Right lobe of liver (tissue), 6 donors: ENCODE results near the gene GALR1. TPM values are rescaled to one million over a fixed set of nuclear protein-coding genes. Genes with fewer than 3 reads are reported as not detected.
"Not testable (repeated sequence)": the region's sequence is repeated elsewhere in the genome, so short reads cannot be mapped to it uniquely, and the experiment has no call there.

Experiments
- ATAC-seq, 4 donors: fragments of 200-7000 bp; cut with Tn5 transposase; one replicate each; pipeline ENCODE4 v1.9.1; 2020; ENCODE audit warnings: mild to moderate bottlenecking in 4 of 4, moderate library complexity in 4 of 4
- DNase-seq, 3 donors: peaks; one replicate each; pipeline ENCODE4 v3.0.0-alpha.2; 2020
- H3K27ac ChIP-seq, 3 donors: fragments of 200-600 bp; one replicate each; pipeline ENCODE4 v1.8.0; 2022
- H3K27me3 ChIP-seq, 2 donors: fragments of 200-600 bp; one replicate each; pipeline ENCODE4 v1.8.0; 2022
- H3K36me3 ChIP-seq, 4 donors: fragments of 200-600 bp; sonication (generic) in 1 of 4; one replicate each; pipeline versions ENCODE4 v1.5.1 to v1.8.0; 2017 to 2022; ENCODE audit warnings: control low read depth in 1 of 4
- H3K4me1 ChIP-seq, 4 donors: fragments of 200-600 bp; sonication (generic) in 1 of 4; one replicate each; pipeline versions ENCODE4 v1.5.1 to v1.8.0; 2017 to 2022; ENCODE audit warnings: control low read depth in 1 of 4
- H3K4me3 ChIP-seq, 3 donors: fragments of 200-600 bp; one replicate each; pipeline ENCODE4 v1.8.0; 2022
- H3K9me3 ChIP-seq, 4 donors: fragments of 200-600 bp; sonication (generic) in 1 of 4; one replicate each; pipeline versions ENCODE4 v1.5.1 to v1.8.0; 2017 to 2022; ENCODE audit warnings: control low read depth in 1 of 4
- CTCF ChIP-seq, 4 donors: fragments of 200-600 bp in 3 of 4; fragments of 450-650 bp in 1 of 4; IDR thresholded peaks; one replicate each; pipeline versions ENCODE4 v1.5.1 to v1.8.0; 2016 to 2022; ENCODE audit warnings: antibody characterized with exemption in 4 of 4, mild to moderate bottlenecking in 2 of 4
- POLR2A ChIP-seq: fragments of 450-650 bp; IDR thresholded peaks from one replicate; pipeline ENCODE4 v1.6.1; 2017; ENCODE audit warnings: antibody characterized with exemption, mild to moderate bottlenecking
- WGBS: methylation state at CpG from one replicate; pipeline ENCODE4 v1.1.6; 2018; ENCODE audit warnings: low coverage, low lambda C conversion rate; ENCODE audit not compliant: insufficient coverage; ENCODE audit errors: missing lambda C conversion rate; 5-methylcytosine and 5-hydroxymethylcytosine counted together
- intact Hi-C, 2 donors: fragments of 100-400 bp; cut with DNase I; formaldehyde crosslinking; loops; one replicate each; pipeline versions ENCODE4 v1.11.2 to v1.14.1; 2022
- total RNA-seq, 6 experiments: library from RNA; depleted of rRNA in 2 of 6; stranded (reverse); fragments of >200 nt in 2 of 6; fragmentation: NEBNext Ultra II Directional in 3 of 6; extraction: Animal tissue kit (Norgen Biotek cat#: 25700) in 3 of 6; gene quantifications; one replicate each; pipeline versions ENCODE4 v1.1.0 to v1.2.4, GENCODE V29; 2016 to 2023
- donor health status: DM: no; HTN: yes; CAD: no.
- donor health status: DM: no; HTN: no; CAD: no.
- donor health status: DM: no; HTN: no; CAD: no.
- donor health status: DM: no; HTN: yes; CAD: no.
- donor health status: DM: no; HTN: yes; CAD: no.

Gene GALR1
- total RNA-seq, 6 experiments from 2014 or later = 0.05 TPM; not detected in 5

- Histone ChIP-seq H3K9me3 (no peaks in the 10 kb centered on the region), H3K36me3 (no peaks in the 10 kb centered on the region), H3K4me3 (no peak overlapping the region), H3K27ac (no peak overlapping the region), H3K27me3 (peaks cover 0 to 2% of the 10 kb centered on the region in 2 donors), H3K4me1 (no peaks in the 10 kb centered on the region)
- intact Hi-C loops = no loop called here
- 47% methylated on average over 13 of the region's 16 CpGs for WGBS
- ATAC-seq = no peak
- DNase-seq = no peak
- TF ChIP-seq POLR2A (no peak), CTCF (IDR thresholded peaks at IDR 0.05) (no peak)
Measured at GRCh38 chr18:77234504-77235365, 14.9 kb upstream of the GALR1 start.

GRCh38 chr18:77239285-77239684, 10.4 kb upstream of the GALR1 start:
- 82% methylated on average over 5 of the region's 5 CpGs for WGBS
- intact Hi-C loops, H3K4me3 ChIP-seq, H3K27me3 ChIP-seq, H3K9me3 ChIP-seq, H3K36me3 ChIP-seq, ATAC-seq, H3K27ac ChIP-seq, DNase-seq, H3K4me1 ChIP-seq: not testable (repeated sequence)

GRCh38 chr18:77248873-77249568, 627 bp upstream of the GALR1 start:
- ATAC-seq = peak in 1 of 4 donors; percentile 9
- Histone ChIP-seq H3K27ac (no peak overlapping the region), H3K4me3 (peak overlapping the region in 2 of 3 donors; percentile 11 to 36), H3K36me3 (no peaks in the 10 kb centered on the region), H3K9me3 (no peaks in the 10 kb centered on the region), H3K27me3 (peaks cover 0 to 37% of the 10 kb centered on the region in 2 donors), H3K4me1 (peaks cover 0 to 20% (median 0%) of the 10 kb centered on the region in 4 donors)
- WGBS = 8% methylated on average over 20 of the region's 22 CpGs
- no peak for DNase-seq
- TF ChIP-seq CTCF (IDR thresholded peaks at IDR 0.05) (no peak), POLR2A (no peak)
- intact Hi-C loops = no loop called here

GRCh38 chr18:77250501-77250925, 865 bp downstream of the GALR1 start:
- H3K9me3 ChIP-seq = no peaks in the 10 kb centered on the region
- no peak overlapping the region for H3K27ac ChIP-seq
- WGBS = 9% methylated on average over 9 of the region's 40 CpGs
- TF ChIP-seq POLR2A (no peak), CTCF (IDR thresholded peaks at IDR 0.05) (no peak)
- no peak for ATAC-seq
- DNase-seq = no peak
- peaks cover 0 to 37% of the 10 kb centered on the region in 2 donors for H3K27me3 ChIP-seq
- no peaks in the 10 kb centered on the region for H3K36me3 ChIP-seq
- no peak overlapping the region for H3K4me3 ChIP-seq
- peaks cover 0 to 20% (median 0%) of the 10 kb centered on the region in 4 donors for H3K4me1 ChIP-seq
- intact Hi-C loops = no loop called here
